Muscle layer of colon (tissue), 2 donors: ENCODE results near the gene TMEM89.

Experiments used
- H3K27ac ChIP-seq: one replicate; pipeline ENCODE4 v1.7.0; 2013; ENCODE audit warnings: low read depth, mild to moderate bottlenecking, low read length, moderate library complexity
- H3K27me3 ChIP-seq, 2 donors: one replicate each; pipeline ENCODE4 v1.7.0; 2013; ENCODE audit warnings: low read length in 2 of 2, mild to moderate bottlenecking in 2 of 2; ENCODE audit not compliant: insufficient read depth in 2 of 2, control insufficient read depth in 1 of 2
- H3K36me3 ChIP-seq: one replicate; pipeline ENCODE4 v1.7.0; 2013; ENCODE audit warnings: mild to moderate bottlenecking, low read length; ENCODE audit not compliant: insufficient read depth
- H3K4me1 ChIP-seq: one replicate; pipeline ENCODE4 v1.7.0; 2013; ENCODE audit warnings: mild to moderate bottlenecking, low read length; ENCODE audit not compliant: insufficient read depth
- H3K4me3 ChIP-seq, 2 donors: one replicate each; pipeline ENCODE4 v1.7.0; 2013; ENCODE audit warnings: low read length in 2 of 2, low read depth in 1 of 2, mild to moderate bottlenecking in 1 of 2, moderate library complexity in 1 of 2
- H3K9ac ChIP-seq: one replicate; pipeline ENCODE4 v1.7.0; 2013; ENCODE audit warnings: low read length
- H3K9me3 ChIP-seq: one replicate; pipeline ENCODE4 v1.7.0; 2013; ENCODE audit warnings: mild to moderate bottlenecking, low read length
- donor health status: abdominal sarcoma.
- donor health status: Adenocarcinoma of cecum.

Gene TMEM89

GRCh38 chr3:48621461-48621869 lies at the start of gene TMEM89:
TMEM89 (minus strand) TSS chr3:48621769; CDS start chr3:48621756, 13 bp downstream.
- Histone ChIP-seq H3K36me3 (no peaks in the 10 kb centered on the region), H3K9ac (no peak within 1 kb of the TSS), H3K4me3 (no peak within 1 kb of the TSS), H3K4me1 (no peaks in the 10 kb centered on the region), H3K27me3 (no peaks in the 10 kb centered on the region), H3K9me3 (peaks cover 6% of the 10 kb centered on the region), H3K27ac (no peak within 1 kb of the TSS)

GRCh38 chr3:48664929-48665328 lies 43.4 kb upstream of the TMEM89 start:
- Histone ChIP-seq H3K9me3 (no peaks in the 10 kb centered on the region), H3K36me3 (no peaks in the 10 kb centered on the region), H3K9ac (no peak overlapping the region), H3K4me1 (peaks cover 9% of the 10 kb centered on the region), H3K27ac (no peak overlapping the region), H3K4me3 (no peak overlapping the region), H3K27me3 (peaks cover 15 to 36% of the 10 kb centered on the region in 2 donors)

- Histone ChIP-seq H3K27me3 (peaks cover 15 to 41% of the 10 kb centered on the region in 2 donors), H3K27ac (no peak overlapping the region), H3K36me3 (no peaks in the 10 kb centered on the region), H3K4me3 (no peak overlapping the region), H3K4me1 (peaks cover 9% of the 10 kb centered on the region), H3K9ac (no peak overlapping the region), H3K9me3 (no peaks in the 10 kb centered on the region)
These were observed 42.7 kb upstream of the TMEM89 start for GRCh38 chr3:48664313-48664644.

- H3K9ac ChIP-seq: no peak overlapping the region
- H3K27ac ChIP-seq: no peak overlapping the region
- peaks cover 15 to 41% of the 10 kb centered on the region in 2 donors for H3K27me3 ChIP-seq
- H3K4me3 ChIP-seq: peak overlapping the region; percentile 31 to 38
- H3K9me3 ChIP-seq: no peaks in the 10 kb centered on the region
- no peaks in the 10 kb centered on the region for H3K36me3 ChIP-seq
- H3K4me1 ChIP-seq: peaks cover 9% of the 10 kb centered on the region
These were observed 42.1 kb upstream of the TMEM89 start for GRCh38 chr3:48663489-48664312.

- H3K9me3 ChIP-seq: no peaks in the 10 kb centered on the region
- peak within 1 kb of the TSS; percentile 31 to 38 for H3K4me3 ChIP-seq
- H3K36me3 ChIP-seq: no peaks in the 10 kb centered on the region
- no peak within 1 kb of the TSS for H3K27ac ChIP-seq
- no peak within 1 kb of the TSS for H3K9ac ChIP-seq
- H3K4me1 ChIP-seq: peaks cover 9% of the 10 kb centered on the region
- H3K27me3 ChIP-seq: peaks cover 15 to 46% of the 10 kb centered on the region in 2 donors
These were observed 41.4 kb upstream of the TMEM89 start, which contains the start of gene CELSR3 for GRCh38 chr3:48662753-48663488. CELSR3 (minus strand) TSS chr3:48662886; CDS start chr3:48662634, 252 bp downstream.

GRCh38 chr3:48662145-48662752 lies 40.7 kb upstream of the TMEM89 start:
- Histone ChIP-seq H3K27me3 (peaks cover 15 to 51% of the 10 kb centered on the region in 2 donors), H3K9me3 (no peaks in the 10 kb centered on the region)

GRCh38 chr3:48661501-48662144 lies 40.1 kb upstream of the TMEM89 start:
- Histone ChIP-seq H3K36me3 (no peaks in the 10 kb centered on the region), H3K9me3 (no peaks in the 10 kb centered on the region), H3K4me1 (peaks cover 9% of the 10 kb centered on the region), H3K4me3 (peak overlapping the region in 1 of 2 donors; percentile 7), H3K9ac (no peak overlapping the region), H3K27me3 (peaks cover 15 to 55% of the 10 kb centered on the region in 2 donors), H3K27ac (no peak overlapping the region)

More at GRCh38 chr3:48662145-48662752, 40.7 kb upstream of the TMEM89 start:
- no peaks in the 10 kb centered on the region for H3K36me3 ChIP-seq
- no peak overlapping the region for H3K9ac ChIP-seq
- H3K4me3 ChIP-seq: no peak overlapping the region
- H3K27ac ChIP-seq: no peak overlapping the region
- H3K4me1 ChIP-seq: peaks cover 9% of the 10 kb centered on the region

- no peak overlapping the region for H3K9ac ChIP-seq
- H3K36me3 ChIP-seq: no peaks in the 10 kb centered on the region
- no peak overlapping the region for H3K27ac ChIP-seq
- H3K27me3 ChIP-seq: peaks cover 15 to 55% of the 10 kb centered on the region in 2 donors
- no peak overlapping the region for H3K4me3 ChIP-seq
- H3K4me1 ChIP-seq: peaks cover 9% of the 10 kb centered on the region
- no peaks in the 10 kb centered on the region for H3K9me3 ChIP-seq
These were observed 39.3 kb upstream of the TMEM89 start for GRCh38 chr3:48660800-48661400.

- Histone ChIP-seq H3K27ac (no peak overlapping the region), H3K4me3 (peak overlapping the region; percentile 31 to 47), H3K9ac (no peak overlapping the region)
These were observed 35.3 kb upstream of the TMEM89 start for GRCh38 chr3:48656841-48657281.

GRCh38 chr3:48656061-48656840 lies 34.7 kb upstream of the TMEM89 start:
- Histone ChIP-seq H3K36me3 (no peaks in the 10 kb centered on the region), H3K4me3 (peak overlapping the region; percentile 31 to 47), H3K27me3 (peaks cover 9 to 29% of the 10 kb centered on the region in 2 donors), H3K4me1 (peaks cover 4% of the 10 kb centered on the region), H3K27ac (no peak overlapping the region), H3K9me3 (no peaks in the 10 kb centered on the region), H3K9ac (no peak overlapping the region)

More at GRCh38 chr3:48656841-48657281, 35.3 kb upstream of the TMEM89 start:
- Histone ChIP-seq H3K27me3 (peaks cover 9 to 34% of the 10 kb centered on the region in 2 donors), H3K4me1 (peaks cover 4% of the 10 kb centered on the region), H3K9me3 (no peaks in the 10 kb centered on the region), H3K36me3 (no peaks in the 10 kb centered on the region)
